Measurements from ENCODE around the gene ZNF565. TPM values are rescaled to one million over a fixed set of nuclear protein-coding genes. Genes with fewer than 3 reads are reported as not detected.

ZNF565 gene
- total and polyA plus RNA-seq, 2 of the 13 experiments (the other 11 are each of a cell fraction or from before 2014, with no cell fraction given) = 1.8 to 5.2 TPM

- intact Hi-C loops (cut with micrococcal nuclease; ENCODE audit: unreplicated experiment) (no loop called here), in situ Hi-C loops (cut with HindIII; ENCODE audit: extremely low pct_ligation_motif_present, low pct_unique_long_range_greater_than_20kb) (no loop called here)
- ChIA-PET CTCF (ENCODE audit: low intra/inter-chr PET ratio, low total read pairs) (no interaction called here), POLR2A (no interaction called here)
- Histone ChIP-seq H3K36me3 (replicated peaks in 1 of 2; ENCODE audit: control insufficient read depth in 1 of 2, insufficient read depth in 2 of 2, low read length in 2 of 2) (no peaks in the 10 kb centered on the region), H3K4me3 (replicated peaks in 1 of 3; ENCODE audit: insufficient read depth in 1 of 3, low read depth in 2 of 3, low read length in 3 of 3) (no peak overlapping the region), H3K9ac (ENCODE audit: insufficient read depth, low read depth, low read length) (no peak overlapping the region), H3K27me3 (ENCODE audit: control insufficient read depth in 1 of 2, insufficient read depth in 2 of 2, low read length in 2 of 2) (no peaks in the 10 kb centered on the region), H3K4me1 (ENCODE audit: insufficient read depth, low read length) (no peaks in the 10 kb centered on the region), H3K4me2 (ENCODE audit: low read depth, low read length) (no peak overlapping the region), H2AFZ (ENCODE audit: low read length) (no peak overlapping the region), H3K27ac (ENCODE audit: extremely low read length, insufficient read depth, low read length) (no peak overlapping the region), H4K20me1 (ENCODE audit: insufficient read depth, low read length) (no peaks in the 10 kb centered on the region), H3K79me2 (ENCODE audit: insufficient read depth, low read length) (no peaks in the 10 kb centered on the region), H3K9me3 (ENCODE audit: low read length) (no peaks in the 10 kb centered on the region)
- DNase-seq (ENCODE audit: low spot score) (no peak), FAIRE-seq (no peak), ATAC-seq (no peak)
- 72% methylated on average over 16 of the region's 20 CpGs for WGBS (ENCODE audit: low lambda C conversion rate)
- TF ChIP-seq BCL3 (CRISPR knock-in tag; IDR thresholded peaks at IDR 0.05) = no peak
- no peak for TF ChIP-seq ZNF282 (IDR thresholded peaks at IDR 0.05; ENCODE audit: partially characterized antibody)
- TF ChIP-seq HNF1A (IDR thresholded peaks at IDR 0.05; ENCODE audit: low read depth) = no peak
- TF ChIP-seq HNF1A (CRISPR knock-in tag; IDR thresholded peaks at IDR 0.05; ENCODE audit: borderline replicate concordance) = no peak
- TF ChIP-seq ARNTL (CRISPR knock-in tag; IDR thresholded peaks at IDR 0.05) = no peak
- TF ChIP-seq IRF2 (CRISPR knock-in tag; IDR thresholded peaks at IDR 0.05) = no peak
- no TSS peak for BruUV-seq (replicated peaks)
These were observed 44.7 kb upstream of the ZNF565 start for GRCh38 chr19:36259211-36259610.

All from HepG2 (cell line).